ENCODE measurements around the gene STX8. TPM values are rescaled to one million over a fixed set of nuclear protein-coding genes. Genes with fewer than 3 reads are reported as not detected.

STX8 gene
- total RNA-seq, 1 experiment from 2014 or later: 50.3 TPM

GRCh38 chr17:9285602-9286427, 289.8 kb downstream of the STX8 start:
- intact Hi-C loops (cut with micrococcal nuclease; ENCODE audit: unreplicated experiment) (no loop called here), in situ Hi-C loops (cut with HindIII; ENCODE audit: low pct_unique_long_range_greater_than_20kb, low sequenced_read_pairs) (no loop called here)
- no TSS peak for BruUV-seq (replicated peaks)
- no peak for ATAC-seq
- Histone ChIP-seq H3K36me3 (ENCODE audit: control insufficient read depth, insufficient read depth, low read length) (no peaks in the 10 kb centered on the region), H3K4me3 (ENCODE audit: low read depth in 2 of 2, low read length in 2 of 2) (no peak overlapping the region), H3K27me3 (ENCODE audit: control insufficient read depth, insufficient read depth, low read length) (no peaks in the 10 kb centered on the region), H3K4me1 (ENCODE audit: control insufficient read depth, insufficient read depth, low read length) (no peaks in the 10 kb centered on the region), H3K27ac (ENCODE audit: low read length) (no peak overlapping the region), H3K9me3 (ENCODE audit: control insufficient read depth, insufficient read depth, low read depth, low read length) (no peaks in the 10 kb centered on the region)
- TF ChIP-seq CTCF (IDR thresholded peaks at IDR 0.05): no peak
- no peak for TF ChIP-seq TCF7L2 (IDR thresholded peaks at IDR 0.05; ENCODE audit: low read depth, low read length)
- TF ChIP-seq POLR2AphosphoS5 (IDR thresholded peaks at IDR 0.05; ENCODE audit: low read depth, low read length): no peak
- no peak for TF ChIP-seq REST (IDR thresholded peaks at IDR 0.05; ENCODE audit: insufficient read depth in 1 of 2, low read depth in 2 of 2, low read length in 1 of 2)
- no peak for TF ChIP-seq SIN3A (IDR thresholded peaks at IDR 0.05; ENCODE audit: borderline replicate concordance, insufficient read depth, low read depth, low read length)
- ChIA-PET POLR2A (interaction anchor here (0.6 kb wide), 1 partner anchor 71 kb away, joined by 7 read pairs; no protein-coding TSS in a partner anchor), CTCF (no interaction called here)
- DNase-seq (ENCODE audit: low read depth, low spot score): no peak

- intact Hi-C loops (cut with micrococcal nuclease; ENCODE audit: unreplicated experiment): no loop called here
- ChIA-PET CTCF (no interaction called here), POLR2A (no interaction called here)
- Histone ChIP-seq H3K27ac (ENCODE audit: low read length) (no peak overlapping the region), H3K9me3 (ENCODE audit: control insufficient read depth, insufficient read depth, low read depth, low read length) (no peaks in the 10 kb centered on the region), H3K4me3 (ENCODE audit: low read depth in 2 of 2, low read length in 2 of 2) (no peak overlapping the region), H3K27me3 (ENCODE audit: control insufficient read depth, insufficient read depth, low read length) (no peaks in the 10 kb centered on the region), H3K36me3 (ENCODE audit: control insufficient read depth, insufficient read depth, low read length) (no peaks in the 10 kb centered on the region), H3K4me1 (ENCODE audit: control insufficient read depth, insufficient read depth, low read length) (no peaks in the 10 kb centered on the region)
- DNase-seq (ENCODE audit: low read depth, low spot score): no peak
- no peak for TF ChIP-seq REST (IDR thresholded peaks at IDR 0.05; ENCODE audit: insufficient read depth in 1 of 2, low read depth in 2 of 2, low read length in 1 of 2)
- no peak for TF ChIP-seq POLR2AphosphoS5 (IDR thresholded peaks at IDR 0.05; ENCODE audit: low read depth, low read length)
- TF ChIP-seq TCF7L2 (IDR thresholded peaks at IDR 0.05; ENCODE audit: low read depth, low read length): no peak
- TF ChIP-seq SIN3A (IDR thresholded peaks at IDR 0.05; ENCODE audit: borderline replicate concordance, insufficient read depth, low read depth, low read length): no peak
- no peak for TF ChIP-seq CTCF (IDR thresholded peaks at IDR 0.05)
- no TSS peak for BruUV-seq (replicated peaks)
- no peak for ATAC-seq
- in situ Hi-C loops (cut with HindIII; ENCODE audit: low pct_unique_long_range_greater_than_20kb, low sequenced_read_pairs): no loop called here
Measured at GRCh38 chr17:9284884-9285283, 290.7 kb downstream of the STX8 start.
